Colonic mucosa (tissue), 4 donors: Measurements from ENCODE around the gene TRAPPC2L. TPM values are rescaled to one million over a fixed set of nuclear protein-coding genes. Genes with fewer than 3 reads are reported as not detected.

Experiments
- DNase-seq: peaks from one replicate; pipeline ENCODE4 v3.0.0-alpha.2; 2020
- H3K27ac ChIP-seq: fragments of 200-600 bp; one replicate; pipeline ENCODE4 v1.8.0; 2021
- H3K27me3 ChIP-seq: fragments of 200-600 bp; one replicate; pipeline ENCODE4 v1.8.0; 2021
- H3K36me3 ChIP-seq: fragments of 200-600 bp; one replicate; pipeline ENCODE4 v1.8.0; 2021
- H3K4me1 ChIP-seq: fragments of 200-600 bp; one replicate; pipeline ENCODE4 v1.8.0; 2021; ENCODE audit warnings: mild to moderate bottlenecking
- H3K4me3 ChIP-seq: fragments of 200-600 bp; one replicate; pipeline ENCODE4 v1.8.0; 2021
- H3K9ac ChIP-seq, 2 donors: one replicate each; pipeline ENCODE4 v1.7.0; 2013; ENCODE audit warnings: control low read depth in 2 of 2, low read depth in 2 of 2, low read length in 2 of 2
- H3K9me3 ChIP-seq: fragments of 200-600 bp; one replicate; pipeline ENCODE4 v1.8.0; 2021
- intact Hi-C: fragments of 100-400 bp; cut with DNase I; formaldehyde crosslinking; loops from one replicate; pipeline ENCODE4 v1.14.1; 2022
- total RNA-seq, 2 donors: library from RNA; stranded (reverse); fragmentation: NEBNext Ultra II Directional in 1 of 2; extraction: Animal tissue kit (Norgen Biotek cat#: 25700) in 1 of 2; gene quantifications; one replicate each; pipeline ENCODE4 v1.2.1, GENCODE V29; 2021
- TF ChIP-seq, protein P1 (sequence below): fragments of 200-600 bp; IDR thresholded peaks from one replicate; pipeline ENCODE4 v1.8.0; 2022; ENCODE audit warnings: antibody characterized with exemption, mild to moderate bottlenecking
- donor health status: healthy.
- donor health status: DM: no; HTN: no; CAD: no.
- donor health status: DM: no; HTN: no; CAD: no.

The TRAPPC2L gene
- total RNA-seq, 2 donors from 2014 or later, result 33.8 to 57.3 TPM

DNA sequence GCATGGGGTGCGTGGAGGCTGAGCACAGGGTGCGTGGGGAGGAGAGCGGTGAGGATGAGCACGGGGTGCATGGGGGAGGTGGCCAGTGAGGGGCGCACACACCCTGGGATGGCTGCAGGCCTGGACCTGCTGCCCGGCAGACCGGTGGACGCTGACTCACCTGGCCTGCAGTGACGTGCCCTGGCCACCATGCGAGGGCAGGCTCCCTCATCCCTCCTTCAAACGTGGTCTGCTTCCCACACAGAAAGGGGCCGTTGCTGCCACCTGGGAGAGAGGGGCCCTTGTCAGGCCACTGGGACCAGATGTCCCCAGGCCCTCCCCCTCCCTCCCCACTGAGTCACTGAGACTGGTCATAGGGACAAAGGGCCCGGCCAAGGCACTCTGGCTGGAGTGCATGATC lies 25.1 kb upstream of the TRAPPC2L start:
- no peak overlapping the region for H3K9ac ChIP-seq
- no peaks in the 10 kb centered on the region for H3K9me3 ChIP-seq
- H3K4me1 ChIP-seq, result no peaks in the 10 kb centered on the region
- no peak for DNase-seq
- H3K27ac ChIP-seq, result no peak overlapping the region
- intact Hi-C loops, result no loop called here
- H3K27me3 ChIP-seq, result no peaks in the 10 kb centered on the region
- H3K36me3 ChIP-seq, result no peaks in the 10 kb centered on the region
- H3K4me3 ChIP-seq, result no peak overlapping the region
- TF ChIP-seq, protein P1, sequence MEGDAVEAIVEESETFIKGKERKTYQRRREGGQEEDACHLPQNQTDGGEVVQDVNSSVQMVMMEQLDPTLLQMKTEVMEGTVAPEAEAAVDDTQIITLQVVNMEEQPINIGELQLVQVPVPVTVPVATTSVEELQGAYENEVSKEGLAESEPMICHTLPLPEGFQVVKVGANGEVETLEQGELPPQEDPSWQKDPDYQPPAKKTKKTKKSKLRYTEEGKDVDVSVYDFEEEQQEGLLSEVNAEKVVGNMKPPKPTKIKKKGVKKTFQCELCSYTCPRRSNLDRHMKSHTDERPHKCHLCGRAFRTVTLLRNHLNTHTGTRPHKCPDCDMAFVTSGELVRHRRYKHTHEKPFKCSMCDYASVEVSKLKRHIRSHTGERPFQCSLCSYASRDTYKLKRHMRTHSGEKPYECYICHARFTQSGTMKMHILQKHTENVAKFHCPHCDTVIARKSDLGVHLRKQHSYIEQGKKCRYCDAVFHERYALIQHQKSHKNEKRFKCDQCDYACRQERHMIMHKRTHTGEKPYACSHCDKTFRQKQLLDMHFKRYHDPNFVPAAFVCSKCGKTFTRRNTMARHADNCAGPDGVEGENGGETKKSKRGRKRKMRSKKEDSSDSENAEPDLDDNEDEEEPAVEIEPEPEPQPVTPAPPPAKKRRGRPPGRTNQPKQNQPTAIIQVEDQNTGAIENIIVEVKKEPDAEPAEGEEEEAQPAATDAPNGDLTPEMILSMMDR, result no peak

DNA sequence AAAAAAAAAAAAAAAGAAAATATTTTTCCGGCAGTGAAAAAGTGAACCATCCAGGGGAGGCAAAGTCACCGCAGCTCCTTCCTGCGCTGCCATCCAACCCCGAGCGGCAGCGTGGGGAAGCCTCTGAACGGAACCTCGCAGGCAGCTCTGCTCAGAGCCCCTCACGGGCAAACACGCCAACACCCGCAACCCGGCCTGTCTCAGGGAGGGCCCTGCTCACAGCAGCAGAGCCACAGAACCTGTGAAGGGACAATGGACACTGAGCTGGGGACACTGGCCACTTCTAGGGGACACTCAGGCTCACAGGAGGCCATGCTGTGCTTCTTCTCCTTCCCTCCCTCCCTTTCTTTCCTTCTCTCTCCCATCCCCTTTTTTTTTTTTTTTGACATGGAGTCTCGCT lies 23.8 kb upstream of the TRAPPC2L start:
- H3K27ac ChIP-seq, result no peak overlapping the region
- intact Hi-C loops, result no loop called here
- no peak for DNase-seq
- H3K27me3 ChIP-seq, result no peaks in the 10 kb centered on the region
- H3K36me3 ChIP-seq, result no peaks in the 10 kb centered on the region
- H3K9ac ChIP-seq, result no peak overlapping the region
- no peak overlapping the region for H3K4me3 ChIP-seq
- H3K4me1 ChIP-seq, result no peaks in the 10 kb centered on the region
- no peaks in the 10 kb centered on the region for H3K9me3 ChIP-seq
- TF ChIP-seq, protein P1, result no peak

GRCh38 chr16:88834670-88835069 lies 22.3 kb upstream of the TRAPPC2L start:
- Histone ChIP-seq H3K4me1 (no peaks in the 10 kb centered on the region), H3K27me3 (no peaks in the 10 kb centered on the region), H3K4me3 (no peak overlapping the region), H3K9ac (no peak overlapping the region), H3K27ac (no peak overlapping the region), H3K36me3 (no peaks in the 10 kb centered on the region), H3K9me3 (no peaks in the 10 kb centered on the region)
- TF ChIP-seq, protein P1, result no peak
- intact Hi-C loops, result no loop called here
- no peak for DNase-seq

DNA sequence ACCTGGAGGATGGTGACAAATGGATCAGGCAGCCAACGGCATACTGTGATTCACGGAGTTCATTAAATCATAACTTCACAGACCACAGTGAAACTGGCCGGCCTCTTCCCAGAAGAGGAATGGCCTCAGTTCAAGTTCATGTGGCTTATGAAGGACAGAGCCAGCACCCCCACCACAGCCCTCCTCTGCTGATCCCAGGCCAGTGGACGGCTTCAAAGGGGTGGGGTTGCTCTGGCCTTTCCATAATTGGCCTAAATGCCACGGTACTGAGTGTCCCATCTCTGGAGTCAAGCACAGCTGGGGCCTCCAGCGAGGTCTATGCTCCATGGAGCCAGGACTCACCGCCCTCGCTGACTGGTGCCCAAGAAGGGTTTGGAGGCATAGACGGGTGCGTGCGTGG lies 21.5 kb upstream of the TRAPPC2L start:
- TF ChIP-seq, protein P1, result no peak
- no peaks in the 10 kb centered on the region for H3K27me3 ChIP-seq
- no peak overlapping the region for H3K27ac ChIP-seq
- intact Hi-C loops, result no loop called here
- H3K9me3 ChIP-seq, result no peaks in the 10 kb centered on the region
- no peak overlapping the region for H3K9ac ChIP-seq
- DNase-seq, result no peak
- no peaks in the 10 kb centered on the region for H3K4me1 ChIP-seq
- no peaks in the 10 kb centered on the region for H3K36me3 ChIP-seq
- no peak overlapping the region for H3K4me3 ChIP-seq

DNA sequence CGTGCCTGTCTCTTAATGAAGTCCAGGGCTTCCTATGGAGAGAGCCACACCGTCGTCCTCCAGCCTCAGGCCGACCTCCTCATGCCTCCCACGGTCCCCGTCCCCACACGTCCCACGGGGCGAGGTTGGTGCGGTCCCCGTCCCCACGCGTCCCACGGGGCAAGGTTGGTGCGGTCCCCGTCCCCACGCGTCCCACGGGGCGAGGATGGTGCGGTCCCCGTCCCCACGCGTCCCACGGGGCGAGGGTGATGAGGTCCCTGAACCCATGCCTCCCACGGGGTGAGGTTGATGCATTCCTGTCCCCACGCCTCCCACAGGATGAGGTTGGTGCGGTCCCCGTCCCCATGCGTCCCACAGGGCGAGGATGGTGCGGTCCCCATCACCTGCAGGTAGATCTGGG lies 21.1 kb upstream of the TRAPPC2L start:
- Histone ChIP-seq H3K27me3 (no peaks in the 10 kb centered on the region), H3K9ac (no peak overlapping the region), H3K36me3 (no peaks in the 10 kb centered on the region), H3K4me3 (no peak overlapping the region), H3K4me1 (no peaks in the 10 kb centered on the region), H3K27ac (no peak overlapping the region), H3K9me3 (no peaks in the 10 kb centered on the region)
- intact Hi-C loops, result no loop called here
- no peak for DNase-seq
- TF ChIP-seq, protein P1, result no peak

DNA sequence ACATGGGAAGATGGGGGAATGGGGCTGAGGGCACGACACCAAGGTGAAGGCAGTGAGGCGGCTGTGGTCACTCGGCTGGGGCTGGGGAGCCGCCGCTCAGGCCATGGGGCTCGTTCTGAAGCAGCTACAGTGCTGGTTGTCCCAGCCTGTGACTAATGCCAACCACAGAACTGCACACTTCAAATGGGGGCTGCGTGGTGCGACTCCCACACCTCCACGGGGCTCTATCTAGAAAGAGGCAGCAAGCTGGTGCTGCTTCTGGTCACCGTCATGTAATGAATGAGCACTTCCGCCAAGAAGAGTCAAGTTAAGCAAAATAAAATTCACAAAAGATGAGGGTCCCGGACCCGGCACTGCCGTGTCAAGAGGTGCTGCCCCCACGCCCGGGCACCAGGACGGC lies 20.1 kb upstream of the TRAPPC2L start:
- TF ChIP-seq, protein P1, result no peak
- no peak overlapping the region for H3K4me3 ChIP-seq
- H3K9me3 ChIP-seq, result no peaks in the 10 kb centered on the region
- no peaks in the 10 kb centered on the region for H3K27me3 ChIP-seq
- H3K4me1 ChIP-seq, result no peaks in the 10 kb centered on the region
- H3K36me3 ChIP-seq, result no peaks in the 10 kb centered on the region
- intact Hi-C loops, result no loop called here
- no peak overlapping the region for H3K9ac ChIP-seq
- no peak overlapping the region for H3K27ac ChIP-seq
- no peak for DNase-seq
